HepG2 (cell line): Measurements from ENCODE around the gene SLIT1. TPM values are rescaled to one million over a fixed set of nuclear protein-coding genes. Genes with fewer than 3 reads are reported as not detected.
A peak's percentile ranks its signal among the peaks of the same experiment; 100 is the strongest.

Source experiments
- ARHGAP35 ChIP-seq: sonication (generic); formaldehyde crosslinking; IDR thresholded peaks from 2 replicates; pipeline ENCODE4 v1.9.0; 2022; ENCODE audit warnings: mild to moderate bottlenecking, inconsistent platforms, moderate library complexity, missing genetic modification reagents, borderline replicate concordance
- CBX1 ChIP-seq: IDR thresholded peaks from one replicate; pipeline ENCODE4 v1.6.1; 2016; ENCODE audit warnings: antibody characterized with exemption, low read depth
- CREM ChIP-seq, 2 experiments: sonication (generic) in 1 of 2; formaldehyde crosslinking in 1 of 2; IDR thresholded peaks; 2 replicates each; pipeline versions ENCODE4 v1.4.0 to v1.6.1; 2016 to 2020; ENCODE audit warnings: antibody characterized with exemption in 1 of 2, mild to moderate bottlenecking in 1 of 2, missing genetic modification reagents in 1 of 2
- EED ChIP-seq: sonication (generic); formaldehyde crosslinking; IDR thresholded peaks from 2 replicates; pipeline ENCODE4 v1.5.0; 2020; ENCODE audit warnings: mild to moderate bottlenecking, missing genetic modification reagents
- ERF ChIP-seq: IDR thresholded peaks from 2 replicates; pipeline ENCODE4 v1.6.1; 2018; ENCODE audit warnings: missing biosample characterization, missing genetic modification reagents
- GATAD1 ChIP-seq: IDR thresholded peaks from 2 replicates; pipeline ENCODE4 v1.6.1; 2016; ENCODE audit warnings: missing genetic modification reagents, missing compliant biosample characterization
- KAT8 ChIP-seq: IDR thresholded peaks from 2 replicates; pipeline ENCODE4 v1.6.1; 2016; ENCODE audit warnings: missing genetic modification reagents, missing compliant biosample characterization
- KDM2A ChIP-seq: sonication (generic); formaldehyde crosslinking; IDR thresholded peaks from 2 replicates; pipeline ENCODE4 v1.4.0; 2020; ENCODE audit warnings: low read depth, missing genetic modification reagents, borderline replicate concordance
- MIER2 ChIP-seq: IDR thresholded peaks from 2 replicates; pipeline ENCODE4 v1.6.1; 2016; ENCODE audit warnings: missing biosample characterization, missing genetic modification reagents
- MLLT10 ChIP-seq: sonication (generic); formaldehyde crosslinking; IDR thresholded peaks from 2 replicates; pipeline ENCODE4 v1.4.0; 2020; ENCODE audit warnings: missing genetic modification reagents
- MTF1 ChIP-seq: sonication (generic); formaldehyde crosslinking; IDR thresholded peaks from 2 replicates; pipeline ENCODE4 v1.5.0; 2020; ENCODE audit warnings: missing genetic modification reagents
- MXD4 ChIP-seq: IDR thresholded peaks from 2 replicates; pipeline ENCODE4 v1.6.1; 2016; ENCODE audit warnings: mild to moderate bottlenecking, missing biosample characterization, missing genetic modification reagents
- NFRKB ChIP-seq: fragments of 450-650 bp; IDR thresholded peaks from 2 replicates; pipeline ENCODE4 v1.6.1; 2017
- RARA ChIP-seq: IDR thresholded peaks from 2 replicates; pipeline ENCODE4 v1.6.1; 2016; ENCODE audit warnings: missing genetic modification reagents, missing compliant biosample characterization
- REL ChIP-seq: sonication (generic); formaldehyde crosslinking; conservative IDR thresholded peaks from 2 replicates; pipeline ENCODE4 v1.8.0; 2022; ENCODE audit warnings: mild to moderate bottlenecking, missing genetic modification reagents, moderate library complexity
- SAP130 ChIP-seq: IDR thresholded peaks from 2 replicates; pipeline ENCODE4 v1.6.1; 2016; ENCODE audit warnings: low read depth
- SMAD3 ChIP-seq: sonication (generic); formaldehyde crosslinking; IDR thresholded peaks from 2 replicates; pipeline ENCODE4 v1.4.0; 2020; ENCODE audit warnings: missing genetic modification reagents
- YEATS4 ChIP-seq: sonication (generic); formaldehyde crosslinking; IDR thresholded peaks from 2 replicates; pipeline ENCODE4 v1.4.0; 2020; ENCODE audit warnings: missing genetic modification reagents, borderline replicate concordance
- ZNF12 ChIP-seq: sonication (generic); formaldehyde crosslinking; IDR thresholded peaks from 2 replicates; pipeline ENCODE4 v1.5.0; 2020; ENCODE audit warnings: missing genetic modification reagents
- ZNF326 ChIP-seq: sonication (generic); formaldehyde crosslinking; IDR thresholded peaks from 2 replicates; pipeline ENCODE4 v1.4.0; 2020; ENCODE audit warnings: missing genetic modification reagents, borderline replicate concordance
- ZNF572 ChIP-seq: sonication (generic); formaldehyde crosslinking; IDR thresholded peaks from 2 replicates; pipeline ENCODE4 v1.5.1; 2020; ENCODE audit warnings: mild to moderate bottlenecking, missing genetic modification reagents
- ZNF614 ChIP-seq: IDR thresholded peaks from 2 replicates; pipeline ENCODE4 v1.6.1; 2018; ENCODE audit warnings: missing biosample characterization, missing genetic modification reagents, inconsistent platforms, borderline replicate concordance
- polyA plus RNA-seq, 8 experiments: library from polyadenylated mRNA; depleted of rRNA in 3 of 8; stranded (reverse) in 7 of 8; unstranded in 1 of 8; fragments of >200 nt; fragmentation: Illumina TruSeq in 4 of 8; extraction: Trizol in 4 of 8; gene quantifications; 2 replicates each; pipeline versions ENCODE4 v1.2.1 to v1.2.3, GENCODE V29; 2011 to 2016; ENCODE audit warnings: low read depth in 4 of 8, missing spikeins in 1 of 8, mixed read lengths in 1 of 8; ENCODE audit not compliant: insufficient read depth in 1 of 8
- total RNA-seq, 5 experiments: library from RNA; depleted of rRNA; stranded (reverse); fragments of >200 nt; fragmentation: Illumina TruSeq; extraction: Trizol; gene quantifications; 2 replicates each; pipeline ENCODE4 v1.2.3, GENCODE V29; 2016; ENCODE audit warnings: low read depth in 1 of 5
- TF ChIP-seq, protein P1 (sequence below): sonication (generic); formaldehyde crosslinking; IDR thresholded peaks from 2 replicates; pipeline ENCODE4 v1.5.1; 2020; ENCODE audit warnings: missing genetic modification reagents, mild to moderate bottlenecking, borderline replicate concordance
- TF ChIP-seq, protein P2 (sequence below): sonication (generic); formaldehyde crosslinking; IDR thresholded peaks from 2 replicates; pipeline ENCODE4 v1.5.1; 2020; ENCODE audit warnings: missing genetic modification reagents, mild to moderate bottlenecking, borderline replicate concordance
- TF ChIP-seq, protein P3 (sequence below): sonication (generic); formaldehyde crosslinking; IDR thresholded peaks from 2 replicates; pipeline ENCODE4; 2020; ENCODE audit warnings: missing genetic modification reagents, mild to moderate bottlenecking, borderline replicate concordance

Gene SLIT1
- total and polyA plus RNA-seq, 2 of the 13 experiments (the other 11 are each of a cell fraction or from before 2014, with no cell fraction given) = 0.09 to 0.33 TPM

DNA sequence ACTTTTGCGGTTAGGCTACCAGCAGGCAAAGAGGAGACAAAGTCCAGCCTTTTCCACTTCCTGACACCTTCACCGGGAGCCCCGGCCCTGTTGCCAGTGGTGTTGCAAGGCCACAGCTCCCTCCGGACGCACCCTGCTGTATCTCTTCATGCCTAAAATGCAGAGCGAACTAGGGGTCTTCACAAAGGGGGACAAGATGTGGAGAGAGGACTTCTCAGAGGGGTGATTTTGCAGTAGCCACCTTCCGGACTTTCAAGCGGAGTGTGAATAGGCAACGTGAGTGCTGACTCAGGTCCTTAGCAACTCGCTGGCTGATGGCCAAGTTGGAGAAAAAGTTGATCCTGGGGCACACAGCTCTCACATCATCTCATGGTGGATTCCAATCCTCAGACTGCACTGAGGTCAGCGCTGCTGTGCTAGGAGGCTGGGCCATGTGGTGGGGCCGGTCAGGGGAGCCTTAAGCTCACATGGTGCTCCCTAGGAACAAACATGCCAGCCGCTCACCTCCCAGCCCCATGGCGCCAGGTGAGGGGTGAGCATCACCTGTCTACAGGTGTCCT is 187.3 kb downstream of the SLIT1 start (continued):
- TF ChIP-seq ZNF614 (CRISPR knock-in tag) = no peak
- TF ChIP-seq KAT8 (CRISPR knock-in tag) = peak; percentile 65; the same call in 1 of the 2 replicates
- TF ChIP-seq ARHGAP35 (CRISPR knock-in tag) = no peak
- TF ChIP-seq NFRKB = no peak
- no peak for TF ChIP-seq EED
- peak; percentile 13; the same call in 1 of the 2 replicates for TF ChIP-seq MIER2
- TF ChIP-seq MXD4 (CRISPR knock-in tag) = 0 out of 2 replicates have a peak, but pooled peaks have one; percentile 13
- TF ChIP-seq, protein P1, sequence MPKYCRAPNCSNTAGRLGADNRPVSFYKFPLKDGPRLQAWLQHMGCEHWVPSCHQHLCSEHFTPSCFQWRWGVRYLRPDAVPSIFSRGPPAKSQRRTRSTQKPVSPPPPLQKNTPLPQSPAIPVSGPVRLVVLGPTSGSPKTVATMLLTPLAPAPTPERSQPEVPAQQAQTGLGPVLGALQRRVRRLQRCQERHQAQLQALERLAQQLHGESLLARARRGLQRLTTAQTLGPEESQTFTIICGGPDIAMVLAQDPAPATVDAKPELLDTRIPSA (CRISPR knock-in tag) = no peak
- TF ChIP-seq MLLT10 (CRISPR knock-in tag) = no peak
- TF ChIP-seq SMAD3 (CRISPR knock-in tag) = no peak
- no peak for TF ChIP-seq MTF1 (CRISPR knock-in tag)
- TF ChIP-seq CBX1 = no peak
- TF ChIP-seq SAP130 (CRISPR knock-in tag) = peak; percentile 50
- no peak for TF ChIP-seq GATAD1 (CRISPR knock-in tag)
- TF ChIP-seq, protein P2, sequence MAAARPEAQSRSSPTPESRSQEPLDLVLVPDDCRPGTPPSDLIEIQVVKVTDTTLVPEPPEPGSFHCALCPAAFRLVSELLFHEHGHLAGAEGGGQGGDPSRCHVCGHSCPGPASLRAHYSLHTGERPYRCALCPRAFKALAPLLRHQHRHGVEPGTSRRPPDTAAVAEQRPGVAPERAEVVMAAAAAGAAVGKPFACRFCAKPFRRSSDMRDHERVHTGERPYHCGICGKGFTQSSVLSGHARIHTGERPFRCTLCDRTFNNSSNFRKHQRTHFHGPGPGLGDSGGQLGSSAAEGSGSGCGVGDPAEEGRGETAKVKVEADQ (CRISPR knock-in tag) = 0 out of 2 replicates have a peak, but pooled peaks have one; percentile 22
- TF ChIP-seq ZNF326 (CRISPR knock-in tag) = no peak
- TF ChIP-seq REL (CRISPR knock-in tag) = no peak
- TF ChIP-seq ZNF572 (CRISPR knock-in tag) = 0 out of 2 replicates have a peak, but pooled peaks have one; percentile 49
- peak; percentile 74; the same call in 1 of the 2 replicates for TF ChIP-seq KDM2A
- peak; percentile 12; the same call in 1 of the 2 replicates for TF ChIP-seq RARA
- TF ChIP-seq CREM (IDR thresholded peaks at IDR 0.05) = peak; percentile 34; the same call in 1 of the 2 replicates
- TF ChIP-seq CREM (CRISPR knock-in tag; IDR thresholded peaks at IDR 0.05) = no peak
- TF ChIP-seq ERF (CRISPR knock-in tag) = peak; percentile 73; the same call in 1 of the 2 replicates
- TF ChIP-seq ZNF12 (CRISPR knock-in tag) = no peak
- peak; percentile 2; the same call in 1 of the 2 replicates for TF ChIP-seq YEATS4 (CRISPR knock-in tag)
- TF ChIP-seq, protein P3, sequence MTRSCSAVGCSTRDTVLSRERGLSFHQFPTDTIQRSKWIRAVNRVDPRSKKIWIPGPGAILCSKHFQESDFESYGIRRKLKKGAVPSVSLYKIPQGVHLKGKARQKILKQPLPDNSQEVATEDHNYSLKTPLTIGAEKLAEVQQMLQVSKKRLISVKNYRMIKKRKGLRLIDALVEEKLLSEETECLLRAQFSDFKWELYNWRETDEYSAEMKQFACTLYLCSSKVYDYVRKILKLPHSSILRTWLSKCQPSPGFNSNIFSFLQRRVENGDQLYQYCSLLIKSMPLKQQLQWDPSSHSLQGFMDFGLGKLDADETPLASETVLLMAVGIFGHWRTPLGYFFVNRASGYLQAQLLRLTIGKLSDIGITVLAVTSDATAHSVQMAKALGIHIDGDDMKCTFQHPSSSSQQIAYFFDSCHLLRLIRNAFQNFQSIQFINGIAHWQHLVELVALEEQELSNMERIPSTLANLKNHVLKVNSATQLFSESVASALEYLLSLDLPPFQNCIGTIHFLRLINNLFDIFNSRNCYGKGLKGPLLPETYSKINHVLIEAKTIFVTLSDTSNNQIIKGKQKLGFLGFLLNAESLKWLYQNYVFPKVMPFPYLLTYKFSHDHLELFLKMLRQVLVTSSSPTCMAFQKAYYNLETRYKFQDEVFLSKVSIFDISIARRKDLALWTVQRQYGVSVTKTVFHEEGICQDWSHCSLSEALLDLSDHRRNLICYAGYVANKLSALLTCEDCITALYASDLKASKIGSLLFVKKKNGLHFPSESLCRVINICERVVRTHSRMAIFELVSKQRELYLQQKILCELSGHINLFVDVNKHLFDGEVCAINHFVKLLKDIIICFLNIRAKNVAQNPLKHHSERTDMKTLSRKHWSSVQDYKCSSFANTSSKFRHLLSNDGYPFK (CRISPR knock-in tag) = no peak
